Left cardiac atrium (tissue), 4 donors: ENCODE measurements around the gene MMP13. TPM values are rescaled to one million over a fixed set of nuclear protein-coding genes. Genes with fewer than 3 reads are reported as not detected.

Source experiments
- ATAC-seq, 2 donors: fragments of 200-7000 bp; cut with Tn5 transposase; one replicate each; pipeline ENCODE4 v1.9.1; 2020; ENCODE audit warnings: mild to moderate bottlenecking in 2 of 2, moderate library complexity in 2 of 2
- DNase-seq: peaks from one replicate; pipeline ENCODE4 v3.0.0-alpha.2; 2020
- intact Hi-C, 2 donors: fragments of 100-400 bp; cut with DNase I; formaldehyde crosslinking; loops; one replicate each; pipeline versions ENCODE4 v1.14.1 to v1.15.1; 2022 to 2023
- total RNA-seq, 2 donors: library from RNA; stranded (reverse); fragmentation: NEBNext Ultra II Directional; extraction: Animal tissue kit (Norgen Biotek cat#: 25700); gene quantifications; one replicate each; pipeline ENCODE4 v1.2.1, GENCODE V29; 2021
- donor health status: DM: no; HTN: yes; CAD: no.
- donor health status: DM: no; HTN: yes; CAD: no; lungs with severe emphysema.
- donor health status: DM: yes; HTN: yes; CAD: no.
- donor health status: Dilated cardiomyopathy.

MMP13 gene
- total RNA-seq, 2 donors from 2014 or later = not detected

- intact Hi-C loops = no loop called here
- ATAC-seq (peak; percentile 30 to 65), DNase-seq (no peak)
These were observed 14.6 kb downstream of the MMP13 start for GRCh38 chr11:102940714-102941588.

GRCh38 chr11:102936864-102937509, 18.5 kb downstream of the MMP13 start:
- intact Hi-C loops = no loop called here
- no peak for DNase-seq
- no peak for ATAC-seq

- intact Hi-C loops = no loop called here
- DNase-seq (no peak), ATAC-seq (no peak)
These were observed 20.0 kb downstream of the MMP13 start for GRCh38 chr11:102935514-102935913.

- ATAC-seq = no peak
- no peak for DNase-seq
- intact Hi-C loops = no loop called here
These were observed 20.8 kb downstream of the MMP13 start for GRCh38 chr11:102934735-102935134.

- ATAC-seq (no peak), DNase-seq (no peak)
- intact Hi-C loops = no loop called here
These were observed 21.9 kb downstream of the MMP13 start for GRCh38 chr11:102933627-102934026.

GRCh38 chr11:102932678-102933077, 22.9 kb downstream of the MMP13 start:
- intact Hi-C loops = no loop called here
- ATAC-seq (no peak), DNase-seq (no peak)

- DNase-seq (no peak), ATAC-seq (no peak)
- intact Hi-C loops = no loop called here
These were observed 25.1 kb downstream of the MMP13 start for GRCh38 chr11:102930451-102930850.

GRCh38 chr11:102929972-102930371, 25.6 kb downstream of the MMP13 start:
- ATAC-seq = no peak
- intact Hi-C loops = no loop called here
- no peak for DNase-seq

- DNase-seq = no peak
- intact Hi-C loops = no loop called here
- ATAC-seq = no peak
These were observed 26.4 kb downstream of the MMP13 start for GRCh38 chr11:102929166-102929565.

GRCh38 chr11:102928247-102928646, 27.3 kb downstream of the MMP13 start:
- ATAC-seq (no peak), DNase-seq (no peak)
- intact Hi-C loops = no loop called here

- no peak for DNase-seq
- ATAC-seq = no peak
- intact Hi-C loops = no loop called here
These were observed 27.9 kb downstream of the MMP13 start for GRCh38 chr11:102927624-102927990.

GRCh38 chr11:102926961-102927623, 28.4 kb downstream of the MMP13 start:
- intact Hi-C loops = no loop called here
- no peak for ATAC-seq
- no peak for DNase-seq

- DNase-seq = no peak
- intact Hi-C loops = no loop called here
- ATAC-seq = no peak
These were observed 29.0 kb downstream of the MMP13 start for GRCh38 chr11:102926517-102926916.

- intact Hi-C loops = no loop called here
- ATAC-seq = no peak
- no peak for DNase-seq
These were observed 29.5 kb downstream of the MMP13 start for GRCh38 chr11:102925988-102926387.

GRCh38 chr11:102924851-102925380, 30.6 kb downstream of the MMP13 start:
- intact Hi-C loops = no loop called here
- DNase-seq (no peak), ATAC-seq (no peak)

GRCh38 chr11:102921587-102922220, 33.8 kb downstream of the MMP13 start:
- intact Hi-C loops = no loop called here
- ATAC-seq (no peak), DNase-seq (no peak)

GRCh38 chr11:102920118-102920684, 35.3 kb downstream of the MMP13 start:
- intact Hi-C loops = no loop called here
- DNase-seq (no peak), ATAC-seq (peak; percentile 12 to 57)

- intact Hi-C loops = no loop called here
- DNase-seq (no peak), ATAC-seq (no peak)
These were observed 40.5 kb downstream of the MMP13 start for GRCh38 chr11:102915044-102915375.

- ATAC-seq (no peak), DNase-seq (no peak)
- intact Hi-C loops = no loop called here
These were observed 41.1 kb downstream of the MMP13 start for GRCh38 chr11:102914238-102915043.
